Ureter (tissue), 1 donor: Measurements from ENCODE around the gene SLC16A14. TPM values are rescaled to one million over a fixed set of nuclear protein-coding genes. Genes with fewer than 3 reads are reported as not detected.
A peak's percentile ranks its signal among the peaks of the same experiment; 100 is the strongest.

ENCODE experiments used
- DNase-seq: peaks from one replicate; pipeline ENCODE4 v3.0.0-alpha.2; 2020; ENCODE audit warnings: low spot score
- total RNA-seq: library from RNA; stranded (reverse); gene quantifications from one replicate; pipeline ENCODE4 v1.2.4, GENCODE V29; 2023
- donor health status: DM: yes; HTN: yes; CAD: no.

SLC16A14 gene
- total RNA-seq, 1 donor from 2014 or later = 9.2 TPM

GRCh38 chr2:230043025-230043424, 25.7 kb downstream of the SLC16A14 start:
- no peak for DNase-seq

GRCh38 chr2:230042195-230042594, 26.5 kb downstream of the SLC16A14 start:
- DNase-seq = no peak

GRCh38 chr2:230023313-230023712, 45.4 kb downstream of the SLC16A14 start:
- peak; percentile 9 for DNase-seq

- DNase-seq = no peak
Observed at GRCh38 chr2:230019742-230020141, 49.0 kb downstream of the SLC16A14 start.

GRCh38 chr2:230018153-230018552, 50.6 kb downstream of the SLC16A14 start:
- no peak for DNase-seq

- DNase-seq = no peak
Observed at GRCh38 chr2:230016844-230017243, 51.9 kb downstream of the SLC16A14 start.

GRCh38 chr2:230012267-230012884, 56.3 kb downstream of the SLC16A14 start:
- DNase-seq = no peak

GRCh38 chr2:230011617-230012016, 57.1 kb downstream of the SLC16A14 start:
- DNase-seq = no peak

GRCh38 chr2:230010501-230010900, 58.2 kb downstream of the SLC16A14 start:
- no peak for DNase-seq

GRCh38 chr2:230008708-230009066, 60.0 kb downstream of the SLC16A14 start:
- no peak for DNase-seq

GRCh38 chr2:230007931-230008707, 60.6 kb downstream of the SLC16A14 start:
- DNase-seq = peak; percentile 83

GRCh38 chr2:230000118-230000841, 68.4 kb downstream of the SLC16A14 start:
- DNase-seq = no peak

- DNase-seq = no peak
Observed at GRCh38 chr2:229997565-229997964, 71.2 kb downstream of the SLC16A14 start.

GRCh38 chr2:229996320-229996719, 72.4 kb downstream of the SLC16A14 start:
- DNase-seq = no peak

- no peak for DNase-seq
Observed at GRCh38 chr2:229993236-229993635, 75.5 kb downstream of the SLC16A14 start.

Other genes starting within 250 kb of the SLC16A14 start
- gene TRIP12, start 146.9 kb downstream of the SLC16A14 start, total RNA-seq = 284 TPM
- gene FBXO36, start 146.4 kb downstream of the SLC16A14 start, total RNA-seq = 3.4 TPM
- 26.1 TPM for gene SP110, start 151.1 kb upstream of the SLC16A14 start, total RNA-seq
- gene SP140, start 156.8 kb upstream of the SLC16A14 start, total RNA-seq = 2.7 TPM